ENCODE data around the gene RBM34. TPM values are rescaled to one million over a fixed set of nuclear protein-coding genes. Genes with fewer than 3 reads are reported as not detected.

The RBM34 gene
- total RNA-seq, 1 donor from 2014 or later = 72.1 TPM

DNA sequence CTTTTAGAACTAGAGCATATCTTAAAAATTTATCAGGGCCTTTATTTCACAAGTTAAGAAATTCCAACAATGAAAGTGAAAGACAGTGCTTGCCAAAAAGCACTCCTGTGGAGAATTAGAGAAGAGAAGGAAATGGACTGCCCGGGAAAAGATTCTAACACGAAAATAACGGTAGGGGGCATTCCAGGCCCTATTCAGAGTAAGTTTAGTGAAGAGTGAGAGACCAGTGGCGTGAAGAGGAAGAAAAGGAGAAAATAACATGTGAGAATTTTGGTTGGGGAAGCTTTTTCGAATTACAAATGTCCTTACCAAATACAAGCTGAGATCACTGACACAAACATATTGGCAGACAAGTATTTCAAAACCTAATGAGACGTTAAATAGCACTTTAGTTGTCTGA, 38.4 kb upstream of the RBM34 start:
- no peaks in the 10 kb centered on the region for H3K9me3 Mint-ChIP-seq
- peaks cover 8% of the 10 kb centered on the region for H3K36me3 Mint-ChIP-seq
- TF ChIP-seq, protein P1, sequence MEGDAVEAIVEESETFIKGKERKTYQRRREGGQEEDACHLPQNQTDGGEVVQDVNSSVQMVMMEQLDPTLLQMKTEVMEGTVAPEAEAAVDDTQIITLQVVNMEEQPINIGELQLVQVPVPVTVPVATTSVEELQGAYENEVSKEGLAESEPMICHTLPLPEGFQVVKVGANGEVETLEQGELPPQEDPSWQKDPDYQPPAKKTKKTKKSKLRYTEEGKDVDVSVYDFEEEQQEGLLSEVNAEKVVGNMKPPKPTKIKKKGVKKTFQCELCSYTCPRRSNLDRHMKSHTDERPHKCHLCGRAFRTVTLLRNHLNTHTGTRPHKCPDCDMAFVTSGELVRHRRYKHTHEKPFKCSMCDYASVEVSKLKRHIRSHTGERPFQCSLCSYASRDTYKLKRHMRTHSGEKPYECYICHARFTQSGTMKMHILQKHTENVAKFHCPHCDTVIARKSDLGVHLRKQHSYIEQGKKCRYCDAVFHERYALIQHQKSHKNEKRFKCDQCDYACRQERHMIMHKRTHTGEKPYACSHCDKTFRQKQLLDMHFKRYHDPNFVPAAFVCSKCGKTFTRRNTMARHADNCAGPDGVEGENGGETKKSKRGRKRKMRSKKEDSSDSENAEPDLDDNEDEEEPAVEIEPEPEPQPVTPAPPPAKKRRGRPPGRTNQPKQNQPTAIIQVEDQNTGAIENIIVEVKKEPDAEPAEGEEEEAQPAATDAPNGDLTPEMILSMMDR (IDR thresholded peaks at IDR 0.05; ENCODE audit: unreplicated experiment) = no peak
- no peak for DNase-seq (ENCODE audit: low spot score in 2 of 2, unreplicated experiment in 2 of 2)
- H3K4me1 Mint-ChIP-seq = peaks cover 2% of the 10 kb centered on the region
- no peak overlapping the region for H3K4me3 Mint-ChIP-seq
- H3K27ac Mint-ChIP-seq = peak overlapping the region; percentile 54
- no peaks in the 10 kb centered on the region for H3K27me3 Mint-ChIP-seq (ENCODE audit: low read depth)

DNA sequence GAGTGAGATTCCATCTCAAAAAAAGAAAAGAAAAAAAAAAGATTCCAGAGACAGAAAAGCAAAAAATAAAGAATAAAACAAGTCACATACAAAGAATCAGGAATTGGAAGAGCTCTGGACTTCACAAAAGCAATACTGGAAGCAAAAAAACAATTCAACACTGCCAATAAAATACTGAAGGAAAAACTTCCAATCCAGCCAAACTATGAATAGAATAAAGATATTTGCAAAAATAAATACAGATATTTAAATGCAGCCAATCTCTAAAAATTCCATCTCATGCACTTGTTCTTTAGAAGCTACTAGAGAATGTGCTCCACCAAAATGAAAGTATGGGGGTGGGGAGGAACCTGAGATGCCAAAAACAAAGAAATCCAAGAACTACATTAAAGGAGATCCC, 29.4 kb upstream of the RBM34 start:
- no peak overlapping the region for H3K4me3 Mint-ChIP-seq
- DNase-seq (ENCODE audit: low spot score in 2 of 2, unreplicated experiment in 2 of 2) = no peak
- no peak overlapping the region for H3K27ac Mint-ChIP-seq
- TF ChIP-seq, protein P1 (IDR thresholded peaks at IDR 0.05; ENCODE audit: unreplicated experiment) = no peak
- peaks cover 29% of the 10 kb centered on the region for H3K36me3 Mint-ChIP-seq
- no peaks in the 10 kb centered on the region for H3K9me3 Mint-ChIP-seq
- no peaks in the 10 kb centered on the region for H3K4me1 Mint-ChIP-seq
- no peaks in the 10 kb centered on the region for H3K27me3 Mint-ChIP-seq (ENCODE audit: low read depth)

DNA sequence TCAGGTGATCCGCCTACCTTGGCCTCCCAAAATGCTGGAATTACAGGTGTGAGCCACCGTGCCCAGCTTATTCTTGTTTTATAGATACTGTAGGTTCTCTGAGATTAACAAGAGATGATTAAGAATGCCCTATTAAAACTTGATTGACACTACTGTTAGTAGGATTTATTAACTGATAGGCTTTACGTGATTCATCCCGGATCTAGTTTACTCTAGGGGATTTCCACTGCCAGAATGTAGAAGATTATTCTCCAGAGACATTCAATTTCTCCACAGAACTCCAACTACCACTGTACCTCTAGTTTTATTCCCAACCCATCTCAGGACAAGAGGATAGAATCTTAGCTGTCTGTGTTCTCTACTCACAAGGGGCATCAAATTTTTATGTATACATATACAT, 26.3 kb upstream of the RBM34 start:
- Mint-ChIP-seq H3K9me3 (no peaks in the 10 kb centered on the region), H3K4me1 (no peaks in the 10 kb centered on the region), H3K27me3 (ENCODE audit: low read depth) (no peaks in the 10 kb centered on the region), H3K4me3 (no peak overlapping the region), H3K27ac (no peak overlapping the region), H3K36me3 (peaks cover 17% of the 10 kb centered on the region)
- DNase-seq (ENCODE audit: low spot score in 2 of 2, unreplicated experiment in 2 of 2) = no peak
- TF ChIP-seq, protein P1 (IDR thresholded peaks at IDR 0.05; ENCODE audit: unreplicated experiment) = no peak

DNA sequence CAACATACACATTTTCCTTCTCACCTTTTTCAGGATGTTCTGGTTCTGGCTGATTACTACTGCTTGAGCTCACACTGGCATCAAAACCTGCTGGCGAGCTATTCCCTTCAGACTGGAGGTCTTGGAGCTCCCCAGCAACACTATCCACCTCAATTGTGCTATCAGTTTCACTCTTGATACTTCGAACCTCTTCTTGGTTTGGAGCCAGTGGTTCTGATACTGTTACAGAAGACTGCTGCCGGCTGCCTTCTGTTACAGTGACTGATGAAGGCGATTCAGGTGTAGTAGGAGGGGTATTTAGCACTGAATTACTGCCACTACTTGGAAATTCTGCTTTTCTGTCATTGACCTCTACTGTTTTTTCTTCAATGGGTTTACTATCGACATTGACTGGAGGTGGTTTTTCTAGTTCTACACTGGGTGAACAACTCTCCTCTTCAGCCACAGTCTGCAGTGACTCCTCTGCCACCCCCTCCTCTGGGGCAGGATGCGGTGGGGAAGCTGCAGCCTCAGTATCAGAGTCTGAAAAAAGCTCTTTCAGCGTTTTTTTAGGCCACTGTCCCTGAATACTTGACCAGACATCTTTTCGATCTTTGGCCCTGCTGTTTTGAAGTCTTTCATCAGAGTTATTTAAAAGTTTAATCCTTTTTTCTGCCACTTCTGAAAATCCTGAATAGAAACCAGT, 20.7 kb upstream of the RBM34 start:
- no peak overlapping the region for H3K27ac Mint-ChIP-seq
- no peaks in the 10 kb centered on the region for H3K4me1 Mint-ChIP-seq
- no peak overlapping the region for H3K4me3 Mint-ChIP-seq
- H3K36me3 Mint-ChIP-seq = peaks cover 19% of the 10 kb centered on the region
- no peaks in the 10 kb centered on the region for H3K27me3 Mint-ChIP-seq (ENCODE audit: low read depth)
- DNase-seq (ENCODE audit: low spot score in 2 of 2, unreplicated experiment in 2 of 2) = no peak
- no peaks in the 10 kb centered on the region for H3K9me3 Mint-ChIP-seq
- TF ChIP-seq, protein P1 (IDR thresholded peaks at IDR 0.05; ENCODE audit: unreplicated experiment) = no peak

DNA sequence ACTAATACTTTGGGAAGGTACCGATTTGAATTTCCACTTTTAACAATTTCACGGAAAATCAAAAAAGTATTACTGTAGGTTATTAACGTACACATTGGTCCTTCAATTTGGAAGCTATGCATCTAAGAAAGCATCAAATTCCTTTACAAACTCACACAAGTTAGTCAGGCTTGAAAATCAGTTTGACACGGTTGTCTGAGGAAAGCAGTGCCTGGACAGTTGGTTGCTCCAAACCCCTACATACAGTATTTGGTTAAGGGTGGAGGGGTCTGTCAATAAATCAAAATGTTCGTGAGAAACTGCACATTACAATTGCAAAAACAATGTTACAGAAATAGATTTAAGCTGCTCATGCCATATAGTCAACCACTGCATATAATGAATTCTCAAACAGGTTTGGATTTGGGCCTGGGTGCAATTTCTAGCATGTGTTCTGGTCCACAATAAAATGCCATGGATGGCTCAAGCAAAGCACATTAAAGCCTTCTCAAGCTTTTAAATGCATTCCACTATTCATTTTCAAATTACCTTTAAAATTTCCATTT, 19.9 kb upstream of the RBM34 start:
- no peak for DNase-seq (ENCODE audit: low spot score in 2 of 2, unreplicated experiment in 2 of 2)
- TF ChIP-seq, protein P1 (IDR thresholded peaks at IDR 0.05; ENCODE audit: unreplicated experiment) = no peak
- Mint-ChIP-seq H3K36me3 (peaks cover 17% of the 10 kb centered on the region), H3K27me3 (ENCODE audit: low read depth) (no peaks in the 10 kb centered on the region), H3K9me3 (no peaks in the 10 kb centered on the region), H3K4me3 (no peak overlapping the region), H3K4me1 (no peaks in the 10 kb centered on the region), H3K27ac (no peak overlapping the region)

Measured in mesothelial cell of epicardium (in vitro differentiated cells).